K562 (cell line): ENCODE results near the gene TRIM25. TPM values are rescaled to one million over a fixed set of nuclear protein-coding genes. Genes with fewer than 3 reads are reported as not detected.

Experiments
- MGA ChIP-seq: fragments of 450-650 bp; IDR thresholded peaks from 2 replicates; pipeline ENCODE4 v1.6.1; 2016; ENCODE audit warnings: mild to moderate bottlenecking, moderate library complexity
- polyA plus RNA-seq, 8 experiments: library from polyadenylated mRNA; depleted of rRNA in 4 of 8; stranded (reverse) in 5 of 8; unstranded in 3 of 8; fragments of >200 nt; fragmentation: Nextera tagmentation in 2 of 8; fragmentation: Illumina TruSeq in 1 of 8; extraction: Ambion mirVana in 2 of 8; extraction: Trizol in 1 of 8; gene quantifications; 2 replicates each; pipeline versions ENCODE4 v1.2.1 to v1.2.3, GENCODE V29; 2011 to 2014; ENCODE audit warnings: inconsistent platforms in 1 of 8, missing spikeins in 1 of 8
- total RNA-seq, 7 experiments: library from RNA; depleted of rRNA in 6 of 7; stranded (reverse); fragments of >200 nt in 6 of 7; fragmentation: Illumina TruSeq in 2 of 7; extraction: Trizol in 2 of 7; gene quantifications; 2 replicates each; pipeline versions ENCODE4 v1.2.1 to v1.2.3, GENCODE V29; 2011 to 2021; ENCODE audit warnings: low replicate concordance in 1 of 7

TRIM25 gene
- total and polyA plus RNA-seq, 9 of the 15 experiments (the other 6 are each of a cell fraction or from before 2014, with no cell fraction given): 5.9 to 49.5 (median 24.5) TPM

- TF ChIP-seq MGA: peak; percentile 53; the same call in 1 of the 2 replicates
These were observed 5.1 kb upstream of the TRIM25 start (continued) for GRCh38 chr17:56918916-56919315.
